ENCODE data around the gene SAYSD1.

GRCh38 chr6:39102071-39102820 lies 12.7 kb downstream of the SAYSD1 start:
- TF ChIP-seq, protein P1, sequence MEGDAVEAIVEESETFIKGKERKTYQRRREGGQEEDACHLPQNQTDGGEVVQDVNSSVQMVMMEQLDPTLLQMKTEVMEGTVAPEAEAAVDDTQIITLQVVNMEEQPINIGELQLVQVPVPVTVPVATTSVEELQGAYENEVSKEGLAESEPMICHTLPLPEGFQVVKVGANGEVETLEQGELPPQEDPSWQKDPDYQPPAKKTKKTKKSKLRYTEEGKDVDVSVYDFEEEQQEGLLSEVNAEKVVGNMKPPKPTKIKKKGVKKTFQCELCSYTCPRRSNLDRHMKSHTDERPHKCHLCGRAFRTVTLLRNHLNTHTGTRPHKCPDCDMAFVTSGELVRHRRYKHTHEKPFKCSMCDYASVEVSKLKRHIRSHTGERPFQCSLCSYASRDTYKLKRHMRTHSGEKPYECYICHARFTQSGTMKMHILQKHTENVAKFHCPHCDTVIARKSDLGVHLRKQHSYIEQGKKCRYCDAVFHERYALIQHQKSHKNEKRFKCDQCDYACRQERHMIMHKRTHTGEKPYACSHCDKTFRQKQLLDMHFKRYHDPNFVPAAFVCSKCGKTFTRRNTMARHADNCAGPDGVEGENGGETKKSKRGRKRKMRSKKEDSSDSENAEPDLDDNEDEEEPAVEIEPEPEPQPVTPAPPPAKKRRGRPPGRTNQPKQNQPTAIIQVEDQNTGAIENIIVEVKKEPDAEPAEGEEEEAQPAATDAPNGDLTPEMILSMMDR (conservative IDR thresholded peaks at IDR 0.05; ENCODE audit: low read length): no peak
- TF ChIP-seq EZH2phosphoT487 (IDR thresholded peaks at IDR 0.05; ENCODE audit: borderline replicate concordance): no peak
